Measurements from ENCODE around the gene CHD9. TPM values are rescaled to one million over a fixed set of nuclear protein-coding genes. Genes with fewer than 3 reads are reported as not detected.
A peak's percentile ranks its signal among the peaks of the same experiment; 100 is the strongest.

CHD9 gene
- total and polyA plus RNA-seq, 9 of the 15 experiments (the other 6 are each of a cell fraction or from before 2014, with no cell fraction given) = 29.0 to 69.3 (median 40.6) TPM

DNA sequence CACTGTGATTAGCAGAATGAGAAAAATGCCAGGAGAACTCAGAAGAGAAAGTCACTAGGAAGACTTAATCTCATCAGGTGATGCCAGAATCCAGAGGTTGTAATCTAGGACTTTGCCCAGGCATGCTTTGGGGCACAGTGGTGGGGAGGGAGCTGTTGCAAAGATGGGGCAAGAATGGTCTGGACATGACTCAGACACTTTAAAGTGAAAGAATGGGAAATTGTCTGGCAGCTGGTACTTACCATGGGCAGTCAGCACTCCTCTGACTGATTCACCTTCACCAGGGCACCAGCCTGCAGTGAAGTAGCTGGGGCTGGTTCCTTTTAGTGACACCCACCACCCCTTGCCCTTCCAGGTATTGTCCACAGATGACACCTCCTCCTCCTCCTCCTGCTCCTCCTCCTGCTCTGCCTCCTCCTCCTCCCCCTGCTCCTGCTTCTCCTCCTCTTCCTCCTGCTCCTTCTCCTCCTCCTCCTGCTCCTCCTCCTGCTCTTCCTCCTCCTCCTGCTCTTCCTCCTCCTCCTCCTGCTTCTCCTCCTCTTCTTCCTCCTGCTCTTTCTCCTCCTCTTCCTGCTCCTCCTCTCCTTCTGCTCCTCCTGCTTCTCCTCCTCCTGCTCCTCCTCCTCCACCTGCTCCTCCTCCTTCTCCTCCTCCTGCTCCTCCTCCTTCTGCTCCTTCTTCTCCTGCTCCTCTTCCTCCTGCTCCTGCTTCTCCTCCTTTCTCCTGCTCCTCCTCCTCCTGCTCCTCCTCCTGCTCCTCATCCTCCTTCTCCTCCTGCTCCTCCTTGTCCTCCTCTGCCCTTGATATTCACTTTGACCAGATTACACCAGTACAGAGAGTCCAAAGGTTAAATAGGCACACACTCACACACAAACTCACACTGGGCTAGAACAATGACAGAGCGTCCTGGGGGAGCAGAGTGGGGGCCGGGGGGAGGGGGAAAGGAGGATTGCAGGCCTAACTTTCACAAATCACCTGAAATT lies 2.0 kb upstream of the CHD9 start, which contains the start of gene CHD9NB (continued):
- TF ChIP-seq ZNF274 (IDR thresholded peaks at IDR 0.05; ENCODE audit: borderline replicate concordance, low read depth, low read length) (no peak), HMG20A (CRISPR knock-in tag; conservative IDR thresholded peaks at IDR 0.05) (no peak), SMARCC2 (IDR thresholded peaks at IDR 0.05; ENCODE audit: low read depth) (no peak), ZNF780A (CRISPR knock-in tag; IDR thresholded peaks at IDR 0.05) (no peak), ZNF124 (CRISPR knock-in tag; IDR thresholded peaks at IDR 0.05) (no peak), BCOR (IDR thresholded peaks at IDR 0.05) (peak; percentile 55), ZNF347 (CRISPR knock-in tag; IDR thresholded peaks at IDR 0.05; ENCODE audit: low read depth) (no peak), ETV1 (tag; conservative IDR thresholded peaks at IDR 0.05; ENCODE audit: low read depth) (no peak), OTX1 (CRISPR knock-in tag; IDR thresholded peaks at IDR 0.05) (0 out of 2 replicates have a peak, but pooled peaks have one; percentile 76), IRF1 (CRISPR knock-in tag; IDR thresholded peaks at IDR 0.05; ENCODE audit: borderline replicate concordance) (no peak), ETV5 (CRISPR knock-in tag; IDR thresholded peaks at IDR 0.05; ENCODE audit: low read depth) (no peak), ZBTB5 (IDR thresholded peaks at IDR 0.05) (peak; percentile 65; the same call in 1 of the 2 replicates), CBX5 (IDR thresholded peaks at IDR 0.05; ENCODE audit: borderline replicate concordance, low read depth) (no peak), ZNF232 (CRISPR knock-in tag; IDR thresholded peaks at IDR 0.05) (no peak), KDM2B (CRISPR knock-in tag; IDR thresholded peaks at IDR 0.05) (no peak), KDM1A (IDR thresholded peaks at IDR 0.05) (peak; percentile 57 to 73), GABPB1 (CRISPR knock-in tag; IDR thresholded peaks at IDR 0.05) (no peak), TOE1 (IDR thresholded peaks at IDR 0.05; ENCODE audit: borderline replicate concordance) (0 out of 2 replicates have a peak, but pooled peaks have one; percentile 28), TOE1 (CRISPR knock-in tag; IDR thresholded peaks at IDR 0.05; ENCODE audit: borderline replicate concordance, low read depth) (no peak)
- TF ChIP-seq, protein P1, sequence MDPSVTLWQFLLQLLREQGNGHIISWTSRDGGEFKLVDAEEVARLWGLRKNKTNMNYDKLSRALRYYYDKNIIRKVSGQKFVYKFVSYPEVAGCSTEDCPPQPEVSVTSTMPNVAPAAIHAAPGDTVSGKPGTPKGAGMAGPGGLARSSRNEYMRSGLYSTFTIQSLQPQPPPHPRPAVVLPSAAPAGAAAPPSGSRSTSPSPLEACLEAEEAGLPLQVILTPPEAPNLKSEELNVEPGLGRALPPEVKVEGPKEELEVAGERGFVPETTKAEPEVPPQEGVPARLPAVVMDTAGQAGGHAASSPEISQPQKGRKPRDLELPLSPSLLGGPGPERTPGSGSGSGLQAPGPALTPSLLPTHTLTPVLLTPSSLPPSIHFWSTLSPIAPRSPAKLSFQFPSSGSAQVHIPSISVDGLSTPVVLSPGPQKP (CRISPR knock-in tag; IDR thresholded peaks at IDR 0.05) = no peak
- TF ChIP-seq, protein P2, sequence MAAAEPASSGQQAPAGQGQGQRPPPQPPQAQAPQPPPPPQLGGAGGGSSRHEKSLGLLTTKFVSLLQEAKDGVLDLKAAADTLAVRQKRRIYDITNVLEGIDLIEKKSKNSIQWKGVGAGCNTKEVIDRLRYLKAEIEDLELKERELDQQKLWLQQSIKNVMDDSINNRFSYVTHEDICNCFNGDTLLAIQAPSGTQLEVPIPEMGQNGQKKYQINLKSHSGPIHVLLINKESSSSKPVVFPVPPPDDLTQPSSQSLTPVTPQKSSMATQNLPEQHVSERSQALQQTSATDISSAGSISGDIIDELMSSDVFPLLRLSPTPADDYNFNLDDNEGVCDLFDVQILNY (CRISPR knock-in tag; IDR thresholded peaks at IDR 0.05) = no peak
- TF ChIP-seq, protein P3, sequence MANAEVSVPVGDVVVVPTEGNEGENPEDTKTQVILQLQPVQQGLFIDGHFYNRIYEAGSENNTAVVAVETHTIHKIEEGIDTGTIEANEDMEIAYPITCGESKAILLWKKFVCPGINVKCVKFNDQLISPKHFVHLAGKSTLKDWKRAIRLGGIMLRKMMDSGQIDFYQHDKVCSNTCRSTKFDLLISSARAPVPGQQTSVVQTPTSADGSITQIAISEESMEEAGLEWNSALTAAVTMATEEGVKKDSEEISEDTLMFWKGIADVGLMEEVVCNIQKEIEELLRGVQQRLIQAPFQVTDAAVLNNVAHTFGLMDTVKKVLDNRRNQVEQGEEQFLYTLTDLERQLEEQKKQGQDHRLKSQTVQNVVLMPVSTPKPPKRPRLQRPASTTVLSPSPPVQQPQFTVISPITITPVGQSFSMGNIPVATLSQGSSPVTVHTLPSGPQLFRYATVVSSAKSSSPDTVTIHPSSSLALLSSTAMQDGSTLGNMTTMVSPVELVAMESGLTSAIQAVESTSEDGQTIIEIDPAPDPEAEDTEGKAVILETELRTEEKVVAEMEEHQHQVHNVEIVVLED (CRISPR knock-in tag; IDR thresholded peaks at IDR 0.05) = no peak
